GM19328 (cell line): ENCODE measurements around the gene NAA35.
"Not testable (repeated sequence)": the region's sequence is repeated elsewhere in the genome, so short reads cannot be mapped to it uniquely, and the experiment has no call there.

Experiments used
- ATAC-seq: cut with Tn5 transposase; IDR thresholded peaks from one replicate; pipeline ENCODE4 v1.9.1; 2021; ENCODE audit warnings: mild to moderate bottlenecking, moderate library complexity; ENCODE audit not compliant: unreplicated experiment

Gene NAA35

DNA sequence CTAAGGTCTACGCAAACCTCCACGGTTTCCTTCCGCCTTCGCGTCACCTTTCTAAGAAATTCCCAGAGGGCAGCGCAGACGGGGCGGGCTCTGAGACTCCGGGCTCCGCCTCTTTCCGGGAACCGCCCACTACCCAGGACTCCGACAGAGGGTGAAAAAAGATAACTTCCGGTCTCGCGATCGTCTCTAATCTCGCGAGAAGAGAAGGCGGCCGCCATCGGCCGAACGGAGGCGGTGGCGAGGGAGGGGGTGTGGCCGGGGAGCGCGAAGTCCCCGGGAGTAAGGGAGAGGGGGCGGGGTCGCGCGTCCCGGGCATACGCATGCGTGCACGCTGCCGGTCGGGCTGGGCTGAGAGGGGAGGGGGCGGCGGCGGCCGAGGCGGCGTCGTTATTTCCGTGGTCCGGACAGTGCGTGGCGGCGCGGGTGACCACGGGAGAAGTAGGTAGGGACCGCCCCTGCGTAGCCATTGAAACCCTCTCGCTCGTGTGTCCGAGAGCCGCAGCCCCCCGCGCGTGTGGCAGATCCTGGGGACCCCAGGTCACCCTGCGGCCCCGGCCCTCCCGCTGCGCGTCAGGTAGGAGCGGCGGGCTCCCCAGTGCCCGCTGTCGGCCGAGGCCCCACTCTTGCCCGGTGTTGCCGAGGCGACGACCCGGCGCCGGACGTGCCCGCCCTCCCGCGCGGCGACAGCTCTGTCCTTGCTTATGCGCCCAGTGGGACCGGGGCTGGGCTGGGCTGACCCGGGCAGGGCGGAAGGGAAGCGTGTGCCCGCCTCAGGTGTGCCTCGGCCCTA, at the start of gene NAA35:
NAA35 (plus strand) TSS at position 315 of the 790 bp plus-strand sequence. CDS start 1,014 bp downstream, outside the sequence.
- ATAC-seq = peak; percentile 89

GRCh38 chr9:85892401-85892800, 48.5 kb upstream of the NAA35 start:
- no peak for ATAC-seq

- ATAC-seq = no peak
Observed at GRCh38 chr9:85895685-85896084, 45.3 kb upstream of the NAA35 start.

- no peak for ATAC-seq
Observed at GRCh38 chr9:85897848-85898247, 43.1 kb upstream of the NAA35 start.

DNA sequence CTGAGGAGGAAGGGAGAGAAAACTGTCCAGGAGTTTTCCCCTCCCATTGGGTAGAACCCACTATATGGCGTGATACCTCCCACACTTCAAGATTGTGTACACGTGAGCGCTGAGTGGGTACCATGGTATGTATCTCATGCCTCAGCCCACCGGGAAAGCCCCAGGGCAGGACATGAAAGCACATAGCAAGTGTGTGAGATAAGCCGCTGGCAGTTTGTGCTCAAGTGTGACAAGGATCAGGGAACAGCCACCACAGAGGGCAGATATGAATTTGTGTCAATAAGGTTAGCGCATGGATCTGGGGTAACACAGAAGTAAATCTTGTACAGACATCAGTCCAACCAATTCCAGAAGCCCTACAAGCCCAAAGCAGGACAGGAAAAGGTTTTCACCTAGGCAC, 42.6 kb upstream of the NAA35 start:
- no peak for ATAC-seq

GRCh38 chr9:85899388-85899787, 41.6 kb upstream of the NAA35 start:
- no peak for ATAC-seq

DNA sequence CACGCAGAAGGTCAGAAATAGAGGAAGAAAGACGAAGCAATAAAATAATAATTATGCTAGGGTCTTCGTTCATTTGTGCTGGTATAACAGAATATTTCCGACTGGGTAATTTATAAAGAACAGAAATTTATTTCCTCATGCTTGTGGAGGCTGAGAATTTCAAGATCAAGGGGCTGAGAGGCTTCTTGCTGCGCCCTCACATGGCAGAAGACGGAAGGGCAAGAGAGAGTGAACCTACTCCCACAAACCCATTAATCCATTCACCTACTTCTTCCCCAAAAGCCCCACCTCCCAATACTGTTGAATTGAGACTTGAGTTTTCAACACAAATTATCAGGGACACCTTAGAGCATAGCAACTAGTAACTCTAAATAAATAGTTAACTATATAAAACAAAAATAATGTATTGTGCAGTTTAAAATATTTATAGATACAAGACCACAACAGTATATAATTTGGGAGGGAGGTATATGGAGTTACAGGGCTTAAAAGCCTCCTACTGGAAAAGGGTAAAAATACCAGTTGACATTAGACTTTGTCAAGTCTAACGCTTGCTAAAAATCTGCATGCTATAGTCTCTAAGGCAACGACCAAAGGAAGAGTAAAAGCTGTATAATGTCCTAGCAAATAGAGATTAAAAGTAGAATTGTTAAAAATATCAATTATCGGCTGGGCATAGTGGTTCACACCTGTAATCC, 40.3 kb upstream of the NAA35 start:
- no peak for ATAC-seq

DNA sequence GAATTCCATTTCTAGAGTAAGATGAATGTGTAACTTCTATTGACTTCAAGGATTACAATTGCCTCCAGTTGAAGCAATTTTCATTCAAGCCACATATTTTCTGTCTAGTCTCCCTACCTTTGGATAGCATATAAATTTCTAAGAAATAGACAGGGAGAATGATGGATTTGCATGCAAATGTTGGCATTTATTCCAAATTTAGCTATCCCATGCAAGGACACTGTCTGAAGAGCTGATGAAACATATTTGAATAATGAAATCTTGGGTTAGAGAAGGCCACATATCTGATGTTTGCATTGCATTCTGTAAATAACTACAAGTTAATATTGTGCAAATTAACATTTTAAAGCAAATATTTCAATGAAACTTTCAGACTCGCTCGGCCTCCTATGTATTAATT, 36.0 kb upstream of the NAA35 start:
- no peak for ATAC-seq

GRCh38 chr9:85905957-85906356, 35.0 kb upstream of the NAA35 start:
- no peak for ATAC-seq

- ATAC-seq = no peak
Observed at GRCh38 chr9:85909390-85909789, 31.6 kb upstream of the NAA35 start.

DNA sequence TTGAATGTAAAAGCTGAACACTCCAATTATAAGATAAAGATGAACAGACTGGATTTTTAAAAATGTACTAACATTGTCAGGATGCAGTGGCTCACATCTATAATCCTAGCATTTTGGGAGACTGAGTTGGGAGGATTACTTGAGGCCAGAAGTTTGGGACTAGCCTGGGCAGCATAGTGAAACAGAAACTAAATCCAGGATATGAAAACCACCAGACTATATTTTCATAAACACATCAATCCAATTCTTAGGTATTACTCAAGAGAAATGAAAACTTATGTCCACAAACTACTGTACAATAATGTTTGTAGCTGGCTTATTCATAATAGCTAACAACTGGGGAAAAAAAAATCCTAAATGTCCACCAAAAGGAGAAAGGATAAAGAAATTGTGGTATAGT, 26.8 kb upstream of the NAA35 start:
- no peak for ATAC-seq

DNA sequence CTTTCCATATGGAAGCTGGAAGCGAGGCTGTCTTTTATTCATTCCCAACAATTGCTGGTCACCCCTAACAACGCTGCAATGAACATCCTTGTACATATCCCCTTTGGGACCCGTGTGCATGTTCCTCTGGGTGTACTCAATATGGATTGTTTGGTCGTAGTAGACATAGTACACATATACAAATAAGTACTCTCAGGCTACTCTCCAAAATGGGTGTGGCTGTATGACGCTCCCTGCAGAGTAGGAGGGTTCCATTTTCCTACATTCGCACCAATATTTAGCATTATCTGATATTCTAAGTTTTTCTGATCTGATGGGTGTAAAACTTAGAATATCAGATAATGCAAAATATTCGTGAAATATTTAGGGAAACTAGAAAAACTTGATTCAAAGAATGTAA, 23.2 kb upstream of the NAA35 start:
- no peak for ATAC-seq

DNA sequence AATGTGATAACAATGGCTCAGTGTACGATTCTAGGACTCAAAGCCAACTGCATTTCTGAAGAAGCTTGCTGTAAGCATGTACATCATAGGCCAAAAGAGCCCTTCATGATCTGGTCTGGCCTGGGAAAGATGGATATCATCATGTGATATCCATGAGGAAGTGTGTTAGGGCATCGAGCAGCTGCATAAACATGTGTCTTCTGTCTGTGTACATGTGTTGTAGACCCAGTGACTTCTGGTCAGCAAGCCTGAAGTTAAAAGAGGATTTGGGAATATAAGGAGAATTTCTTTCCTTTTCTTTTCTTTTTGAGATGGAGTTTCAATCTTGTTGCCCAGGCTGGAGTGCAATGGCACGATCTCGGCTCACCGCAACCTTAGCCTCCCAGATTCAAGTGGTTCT, 15.5 kb upstream of the NAA35 start:
- no peak for ATAC-seq

DNA sequence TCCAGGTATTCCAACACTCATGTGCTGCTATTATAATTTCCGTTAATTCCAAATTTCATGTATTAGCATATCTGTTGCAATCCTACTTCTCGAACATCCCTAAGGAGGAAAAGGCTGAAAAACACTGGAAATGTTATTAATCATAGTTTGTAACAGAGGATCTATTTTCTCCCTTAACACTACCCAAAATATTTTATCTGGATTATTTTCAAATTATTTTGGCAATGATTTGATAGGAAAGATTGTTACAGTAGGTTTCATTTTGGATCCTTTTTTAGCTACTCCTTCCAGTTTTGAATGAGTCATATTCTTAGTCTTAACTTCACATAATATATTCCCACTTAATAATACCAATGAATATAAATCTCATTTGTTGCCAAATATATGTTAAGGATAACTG, 13.9 kb upstream of the NAA35 start:
- no peak for ATAC-seq

GRCh38 chr9:85931495-85931894, 9.5 kb upstream of the NAA35 start:
- ATAC-seq = no peak

DNA sequence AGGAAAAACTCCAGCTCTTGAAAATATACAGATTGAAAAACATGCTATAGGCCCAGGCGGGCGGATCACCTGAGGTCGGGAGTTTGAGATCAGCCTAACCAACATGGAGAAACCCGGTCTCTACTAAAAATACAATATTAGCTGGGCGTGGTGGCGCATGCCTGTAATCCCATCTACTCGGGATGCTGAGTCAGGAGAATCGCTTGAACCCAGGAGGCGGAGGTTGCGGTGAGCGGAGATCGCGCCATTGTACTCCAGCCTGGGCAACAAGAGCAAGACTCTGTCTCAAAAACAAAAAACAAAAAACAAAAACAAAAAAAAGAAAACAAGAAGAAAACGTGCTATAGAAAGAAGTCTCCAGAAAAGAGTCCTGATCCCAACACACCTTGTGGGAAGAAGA, 5.0 kb upstream of the NAA35 start:
- not testable (repeated sequence) for ATAC-seq

- ATAC-seq = no peak
Observed at GRCh38 chr9:85940275-85940831, 593 bp upstream of the NAA35 start.

DNA sequence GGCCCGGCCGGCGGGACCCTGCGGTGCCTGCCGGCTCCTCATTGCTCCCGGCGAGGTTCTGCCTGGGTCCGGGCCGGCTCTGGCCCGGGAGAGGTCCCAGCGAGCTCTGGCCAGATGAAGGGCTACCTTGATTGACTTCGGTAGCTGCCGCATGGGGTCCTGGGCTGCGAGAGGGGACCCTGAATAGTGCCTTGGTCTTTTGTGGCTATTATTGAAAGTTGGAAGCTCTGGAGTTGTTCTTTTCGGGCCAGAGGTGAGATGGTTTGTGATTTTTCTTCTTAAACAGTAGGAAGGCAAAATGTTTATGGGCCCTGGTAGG, 635 bp downstream of the NAA35 start:
- ATAC-seq = no peak

DNA sequence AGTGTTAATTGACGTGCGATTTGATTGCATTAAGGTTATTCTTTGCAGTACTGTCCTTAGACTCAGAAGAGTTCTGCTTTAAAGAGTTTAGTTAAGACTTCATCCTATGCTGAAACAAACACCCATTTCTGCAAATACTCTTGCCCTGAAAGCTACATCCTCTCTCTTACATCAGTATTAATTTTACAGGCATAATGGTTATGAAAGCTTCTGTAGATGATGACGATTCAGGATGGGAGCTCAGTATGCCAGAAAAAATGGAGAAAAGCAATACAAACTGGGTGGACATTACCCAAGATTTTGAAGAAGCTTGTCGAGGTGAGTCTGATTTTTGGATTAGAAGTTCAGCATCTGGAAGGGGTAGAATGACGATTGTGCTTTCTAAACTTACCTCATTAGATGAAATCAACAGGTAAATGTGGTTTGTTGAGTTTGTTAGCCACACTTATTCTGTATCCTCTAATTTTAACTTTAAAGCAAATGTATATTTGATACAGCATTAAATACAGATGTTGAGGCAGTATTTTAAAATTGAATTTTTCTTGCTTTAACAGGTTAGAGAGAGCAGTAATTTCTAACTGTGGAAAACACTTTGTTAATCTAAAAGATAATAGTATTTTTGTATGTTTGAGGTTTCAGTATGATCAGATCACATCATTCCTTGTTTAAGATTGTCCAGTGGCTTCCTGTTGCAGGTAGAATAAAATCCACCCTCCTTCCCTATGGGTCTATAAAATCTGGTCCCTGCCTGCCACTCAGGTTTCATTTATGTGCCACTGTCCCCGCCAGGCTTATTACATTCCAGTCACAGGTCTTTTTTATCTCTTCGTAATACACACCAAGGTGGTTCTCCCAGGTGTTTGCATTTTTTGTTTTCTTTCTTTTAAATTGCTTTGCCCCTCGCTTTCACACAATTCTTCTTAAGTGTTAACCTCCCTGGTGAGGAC, 1.3 kb downstream of the NAA35 start:
- ATAC-seq = no peak

DNA sequence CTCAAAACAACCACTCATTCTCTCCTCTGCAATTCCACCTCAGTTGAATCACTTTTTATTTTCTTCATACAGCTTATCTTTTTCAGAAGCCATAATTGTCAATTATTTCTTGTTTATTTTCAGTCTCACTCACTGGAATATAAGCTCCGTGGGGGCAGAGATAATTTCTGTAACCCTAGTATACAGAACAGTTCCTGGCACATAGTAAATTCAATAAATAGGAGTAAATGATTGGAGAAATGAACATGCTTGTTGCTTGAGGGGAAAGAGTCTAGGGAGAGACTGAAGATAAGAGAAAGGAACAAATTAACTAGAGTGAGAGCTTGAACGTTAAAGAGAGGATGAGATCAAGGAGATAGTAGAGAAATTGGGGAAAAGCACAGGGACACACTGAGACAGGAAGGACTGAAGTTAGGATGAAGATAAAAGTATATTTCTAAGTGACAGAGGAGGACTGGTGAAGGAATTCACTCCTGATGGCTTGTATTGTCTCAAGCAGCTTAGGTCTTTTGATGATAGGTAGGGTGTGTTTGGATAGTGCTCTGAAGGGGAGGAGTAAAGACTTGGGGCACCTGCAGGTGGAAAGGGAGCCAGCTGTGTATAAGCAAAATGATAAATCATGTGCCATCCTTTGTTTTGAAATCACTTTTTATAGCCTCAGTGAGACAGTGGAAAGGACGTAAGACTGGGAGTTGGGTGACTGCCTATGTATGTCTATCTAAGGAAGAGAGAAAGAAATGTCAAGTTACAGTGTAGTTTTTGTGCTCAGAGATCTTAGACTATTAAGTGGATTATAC, 2.2 kb downstream of the NAA35 start:
- ATAC-seq = no peak
